Muscle of leg (tissue), 11 donors: ENCODE measurements around the gene GFPT2. TPM values are rescaled to one million over a fixed set of nuclear protein-coding genes. Genes with fewer than 3 reads are reported as not detected.

Source experiments
- DNase-seq: peaks from one replicate; pipeline ENCODE4 v3.0.0; 2013
- H3K27ac ChIP-seq: one replicate; pipeline ENCODE4 v1.5.1; 2013; ENCODE audit warnings: mild to moderate bottlenecking, low read length, control low read depth
- H3K27me3 ChIP-seq: one replicate; pipeline ENCODE4 v1.6.1; 2013; ENCODE audit warnings: low read length; ENCODE audit not compliant: control insufficient read depth, insufficient read depth
- H3K36me3 ChIP-seq: one replicate; pipeline ENCODE4 v1.6.1; 2013; ENCODE audit warnings: low read length; ENCODE audit not compliant: control insufficient read depth, insufficient read depth
- H3K4me1 ChIP-seq: one replicate; pipeline ENCODE4 v1.6.1; 2013; ENCODE audit warnings: low read length; ENCODE audit not compliant: control insufficient read depth, insufficient read depth
- H3K4me3 ChIP-seq: one replicate; pipeline ENCODE4 v1.5.1; 2013; ENCODE audit warnings: low read length, control low read depth
- H3K9me3 ChIP-seq: replicated peaks from 2 replicates; pipeline ENCODE4 v1.6.1; 2013; ENCODE audit warnings: low read depth, low read length; ENCODE audit not compliant: control insufficient read depth
- WGBS: methylation state at CpG from one replicate; pipeline ENCODE4 v1.1.5; 2013; ENCODE audit warnings: missing lambda C conversion rate; ENCODE audit not compliant: insufficient coverage; 5-methylcytosine and 5-hydroxymethylcytosine counted together
- polyA plus RNA-seq, 8 donors: library from polyadenylated mRNA; unstranded; fragments of 120-200 nt; gene quantifications; one replicate each; pipeline versions ENCODE4 v1.2.1 to v1.2.3, GENCODE V29; 2013; ENCODE audit warnings: inconsistent platforms in 1 of 8, low replicate concordance in 1 of 8; ENCODE audit not compliant: insufficient read length in 8 of 8, insufficient read depth in 1 of 8
- total RNA-seq: library from RNA; stranded (reverse); fragments of 120-200 nt; gene quantifications from one replicate; pipeline ENCODE4 v1.2.4, GENCODE V29; 2013

The GFPT2 gene
- total and polyA plus RNA-seq, 9 donors = 7.0 to 12.2 (median 10.4) TPM

GRCh38 chr5:180297587-180298282 is 55.4 kb downstream of the GFPT2 start:
- no peak for DNase-seq
- Histone ChIP-seq H3K36me3 (peaks cover 2% of the 10 kb centered on the region), H3K27ac (no peak overlapping the region), H3K27me3 (no peaks in the 10 kb centered on the region), H3K4me1 (peaks cover 16% of the 10 kb centered on the region), H3K9me3 (no peaks in the 10 kb centered on the region), H3K4me3 (no peak overlapping the region)
- no CpG with 5 or more reads among the region's 2 CpGs for WGBS

DNA sequence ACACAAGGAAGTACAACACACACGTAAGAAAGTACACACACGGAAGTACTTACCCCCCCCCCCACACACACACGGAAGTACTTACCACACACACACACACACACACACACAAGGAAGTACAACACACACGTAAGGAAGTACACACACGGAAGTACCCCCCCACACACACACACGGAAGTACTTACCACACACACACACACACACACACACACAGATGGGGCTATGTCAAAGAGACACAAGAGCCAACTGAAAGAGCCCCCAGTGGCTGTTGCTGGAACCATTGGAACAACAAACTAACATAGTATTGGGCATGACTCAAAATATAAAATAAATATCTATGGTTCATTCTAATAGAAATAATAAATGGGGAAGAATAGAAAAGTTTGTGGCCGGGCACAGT is 56.4 kb downstream of the GFPT2 start:
- no CpG with 5 or more reads among the region's 7 CpGs for WGBS
- no peak for DNase-seq

DNA sequence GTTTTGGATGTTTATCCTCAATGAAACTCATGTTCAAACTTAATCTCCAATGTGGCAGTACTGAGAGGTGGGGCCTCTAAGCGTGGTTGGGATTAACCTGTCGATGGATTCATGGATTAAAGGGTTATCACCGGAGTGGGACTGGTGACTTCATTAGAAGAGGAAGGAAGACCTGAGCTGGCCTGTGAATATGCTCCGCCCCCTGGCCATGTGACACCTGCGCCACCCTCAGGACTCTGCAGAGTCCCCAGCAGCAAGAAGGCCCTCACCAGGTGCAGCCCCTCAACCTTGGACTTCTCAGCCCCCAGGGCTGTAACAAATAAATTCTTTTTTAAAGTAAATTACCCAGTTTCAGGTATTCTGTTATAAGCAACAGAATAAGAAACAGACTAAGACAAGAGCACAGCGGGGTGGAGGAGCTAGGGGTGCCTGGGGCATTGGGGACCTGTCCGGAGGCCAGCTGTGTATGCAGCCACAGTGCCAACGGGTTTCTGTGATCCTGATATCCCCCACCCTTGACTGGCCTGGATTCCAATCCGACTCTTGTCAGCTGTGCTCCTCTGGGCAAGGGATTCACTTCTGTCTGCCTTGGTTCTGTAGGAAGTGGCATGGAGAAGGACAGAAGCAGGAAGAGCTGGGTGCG is 58.1 kb downstream of the GFPT2 start:
- H3K4me3 ChIP-seq = no peak overlapping the region
- H3K36me3 ChIP-seq = no peaks in the 10 kb centered on the region
- DNase-seq = no peak
- H3K27ac ChIP-seq = no peak overlapping the region
- WGBS = 73% methylated on average over 3 of the region's 10 CpGs
- H3K27me3 ChIP-seq = no peaks in the 10 kb centered on the region
- no peaks in the 10 kb centered on the region for H3K9me3 ChIP-seq
- H3K4me1 ChIP-seq = peaks cover 24% of the 10 kb centered on the region

More for the DNA sequence above, 56.4 kb downstream of the GFPT2 start:
- Histone ChIP-seq H3K4me1 (peaks cover 18% of the 10 kb centered on the region), H3K27ac (no peak overlapping the region), H3K9me3 (no peaks in the 10 kb centered on the region), H3K4me3 (no peak overlapping the region), H3K27me3 (no peaks in the 10 kb centered on the region), H3K36me3 (no peaks in the 10 kb centered on the region)

- no peaks in the 10 kb centered on the region for H3K27me3 ChIP-seq
- WGBS = 89% methylated on average over 6 of the region's 7 CpGs
- peaks cover 25% of the 10 kb centered on the region for H3K4me1 ChIP-seq
- no peaks in the 10 kb centered on the region for H3K9me3 ChIP-seq
- no peaks in the 10 kb centered on the region for H3K36me3 ChIP-seq
- no peak for DNase-seq
- H3K27ac ChIP-seq = no peak overlapping the region
- no peak overlapping the region for H3K4me3 ChIP-seq
These were observed 58.7 kb downstream of the GFPT2 start for GRCh38 chr5:180294411-180294810.

DNA sequence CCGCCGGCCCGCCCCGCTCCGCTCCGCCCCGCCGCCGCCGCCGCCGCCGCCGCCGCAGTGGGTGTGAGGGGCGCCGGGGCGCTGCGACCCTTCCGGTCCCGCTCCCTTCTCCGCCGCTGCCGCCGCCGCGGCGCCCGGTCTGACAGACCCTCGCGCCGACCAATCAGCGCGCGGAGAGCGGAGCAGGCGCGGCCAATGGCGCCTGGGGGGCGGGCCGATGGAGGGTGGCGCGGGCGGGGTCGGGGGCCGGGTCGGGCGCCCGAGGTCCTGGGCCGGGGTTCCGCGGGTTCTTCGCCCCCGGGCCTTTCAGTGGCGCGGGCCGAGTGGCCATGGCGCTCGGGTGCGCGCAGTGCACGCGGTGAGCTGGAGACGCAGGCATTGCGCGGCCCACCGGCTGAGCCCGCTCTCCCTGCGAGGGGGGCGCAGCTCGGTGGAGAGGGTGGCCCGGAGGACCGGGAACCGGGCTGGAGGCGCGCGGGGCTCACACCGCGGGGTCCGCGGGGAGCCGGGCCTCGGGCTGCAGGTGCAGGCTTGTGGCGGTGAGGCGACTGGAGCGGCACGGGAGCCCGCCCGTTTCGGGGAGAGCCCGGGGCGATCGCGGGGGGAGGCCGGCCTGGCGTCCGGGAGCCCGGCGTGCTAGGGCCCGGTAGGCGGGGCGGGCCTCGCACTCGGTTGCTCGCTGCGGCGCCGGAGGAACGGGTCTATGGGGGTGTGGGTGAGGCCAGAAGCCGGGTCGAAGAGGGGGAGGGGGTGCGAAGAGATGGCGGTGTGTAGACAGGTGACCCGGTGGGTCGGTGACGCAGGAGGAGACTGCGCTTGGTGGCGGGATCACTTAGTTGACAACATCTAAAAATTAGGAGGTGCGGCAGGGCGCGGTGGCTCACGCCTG is 60.9 kb downstream of the GFPT2 start, which contains the start of gene MAPK9:
TSS of gene MAPK9 (minus strand) at position 141 of the 889 bp plus-strand sequence. CDS start 11,522 bp downstream, outside the sequence.
- DNase-seq = peak; percentile 94
- Histone ChIP-seq H3K27me3 (no peaks in the 10 kb centered on the region), H3K4me1 (peaks cover 25% of the 10 kb centered on the region), H3K9me3 (no peaks in the 10 kb centered on the region), H3K4me3 (peak within 1 kb of the TSS; percentile 56), H3K36me3 (no peaks in the 10 kb centered on the region), H3K27ac (peak within 1 kb of the TSS; percentile 21)
- under 1% methylated on average over 121 of the region's 122 CpGs for WGBS

DNA sequence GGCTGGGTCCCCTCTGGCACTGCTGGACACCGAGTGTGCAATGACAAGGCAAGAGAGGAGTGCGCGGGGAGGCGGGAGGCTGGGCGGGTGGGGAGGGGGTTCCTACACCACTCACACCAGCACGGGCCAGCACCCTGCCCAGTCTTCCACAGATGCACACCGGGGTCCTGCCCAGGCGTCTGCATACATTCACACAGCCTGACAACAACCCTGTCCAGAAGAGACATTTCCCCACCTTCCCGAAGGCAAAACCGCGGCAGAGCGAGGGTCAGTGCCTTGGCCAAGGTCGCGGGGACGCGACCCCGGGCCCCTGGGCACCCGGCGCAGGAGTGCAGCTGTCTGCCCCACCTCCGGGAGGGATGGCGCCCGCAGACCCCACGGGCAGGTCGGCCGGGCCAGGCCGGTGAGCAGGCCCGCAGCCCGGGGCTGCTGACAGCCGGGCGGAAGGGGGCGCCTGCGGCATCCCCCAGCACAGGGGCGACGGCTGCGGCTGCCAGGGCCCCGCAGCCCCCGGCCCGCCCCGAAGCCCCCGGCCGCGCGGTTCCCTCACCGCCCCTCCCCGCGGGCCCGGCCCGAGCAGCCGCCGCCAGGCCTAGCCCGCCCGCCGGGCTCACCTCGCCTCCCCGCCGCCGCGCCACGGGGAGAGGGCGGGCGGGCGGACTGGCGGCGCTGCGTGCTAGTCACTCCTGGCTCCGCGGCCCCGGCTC is 61.7 kb downstream of the GFPT2 start:
- H3K36me3 ChIP-seq = no peaks in the 10 kb centered on the region
- peak overlapping the region; percentile 56 for H3K4me3 ChIP-seq
- no peak for DNase-seq
- no peak overlapping the region for H3K27ac ChIP-seq
- peaks cover 25% of the 10 kb centered on the region for H3K4me1 ChIP-seq
- H3K9me3 ChIP-seq = no peaks in the 10 kb centered on the region
- WGBS = under 1% methylated on average over 59 of the region's 68 CpGs
- no peaks in the 10 kb centered on the region for H3K27me3 ChIP-seq

GRCh38 chr5:180290568-180291233 is 62.4 kb downstream of the GFPT2 start:
- Histone ChIP-seq H3K4me3 (peak overlapping the region; percentile 56), H3K9me3 (no peaks in the 10 kb centered on the region), H3K4me1 (peaks cover 20% of the 10 kb centered on the region), H3K27ac (no peak overlapping the region), H3K27me3 (no peaks in the 10 kb centered on the region), H3K36me3 (no peaks in the 10 kb centered on the region)
- 19% methylated on average over 9 of the region's 13 CpGs for WGBS
- no peak for DNase-seq

- Histone ChIP-seq H3K36me3 (no peaks in the 10 kb centered on the region), H3K4me1 (peaks cover 18% of the 10 kb centered on the region), H3K27ac (no peak overlapping the region), H3K27me3 (no peaks in the 10 kb centered on the region), H3K4me3 (no peak overlapping the region), H3K9me3 (no peaks in the 10 kb centered on the region)
- 87% methylated on average over 5 of the region's 5 CpGs for WGBS
- DNase-seq = no peak
These were observed 63.2 kb downstream of the GFPT2 start for GRCh38 chr5:180289966-180290365.

GRCh38 chr5:180289433-180289832 is 63.7 kb downstream of the GFPT2 start:
- Histone ChIP-seq H3K36me3 (no peaks in the 10 kb centered on the region), H3K27me3 (no peaks in the 10 kb centered on the region), H3K9me3 (no peaks in the 10 kb centered on the region), H3K27ac (no peak overlapping the region), H3K4me1 (peaks cover 18% of the 10 kb centered on the region), H3K4me3 (no peak overlapping the region)
- DNase-seq = no peak
- WGBS = 65% methylated on average over 3 of the region's 3 CpGs
